GM10248 (cell line): ENCODE measurements around the gene PLCH2.

Experiments used
- CTCF ChIA-PET: fragments of 300-600 bp; sonication (Branson Sonifier 250); formaldehyde crosslinking; extraction: SDS; loops from one replicate; lab custom pipeline; 2021; ENCODE audit warnings: antibody characterized with exemption; lab: Yijun Ruan, JAX
- POLR2A ChIA-PET: fragments of 350-650 bp; sonication (Branson Sonifier 250); formaldehyde crosslinking; extraction: SDS; loops from one replicate; lab custom pipeline; 2020; ENCODE audit warnings: antibody characterized with exemption; lab: Yijun Ruan, JAX
- DNase-seq: peaks from one replicate; pipeline ENCODE4 v3.0.0; 2012; ENCODE audit errors: extremely low spot score
- CTCF ChIP-seq: IDR thresholded peaks from 2 replicates; pipeline ENCODE4 v1.5.1; 2012; ENCODE audit warnings: mild to moderate bottlenecking, low read depth; ENCODE audit errors: extremely low read depth, missing control alignments, control extremely low read depth

The PLCH2 gene

GRCh38 chr1:2463396-2463795 lies 12.7 kb upstream of the PLCH2 start:
- TF ChIP-seq CTCF, result no peak
- ChIA-PET POLR2A (no interaction called here), CTCF (no interaction called here)
- no peak for DNase-seq

GRCh38 chr1:2465371-2466269 lies 10.5 kb upstream of the PLCH2 start:
- DNase-seq, result no peak
- no peak for TF ChIP-seq CTCF
- CTCF ChIA-PET, result no interaction called here
- POLR2A ChIA-PET, result no interaction called here

- no peak for DNase-seq
- CTCF ChIA-PET, result no interaction called here
- TF ChIP-seq CTCF, result no peak
- POLR2A ChIA-PET, result no interaction called here
Measured at GRCh38 chr1:2466270-2466665, 9.8 kb upstream of the PLCH2 start.

GRCh38 chr1:2466958-2467554 lies 9.0 kb upstream of the PLCH2 start:
- CTCF ChIA-PET, result no interaction called here
- POLR2A ChIA-PET, result no interaction called here
- no peak for DNase-seq
- TF ChIP-seq CTCF, result no peak

- DNase-seq, result peak; percentile 56
- ChIA-PET POLR2A (no interaction called here), CTCF (no interaction called here)
- TF ChIP-seq CTCF, result no peak
Measured at GRCh38 chr1:2468041-2468472, 8.0 kb upstream of the PLCH2 start.

GRCh38 chr1:2468540-2468939 lies 7.5 kb upstream of the PLCH2 start:
- ChIA-PET POLR2A (no interaction called here), CTCF (no interaction called here)
- DNase-seq, result peak; percentile 44
- no peak for TF ChIP-seq CTCF
